HG03565 (cell line): Measurements from ENCODE around the gene NGDN.
"Not testable (repeated sequence)": the region's sequence is repeated elsewhere in the genome, so short reads cannot be mapped to it uniquely, and the experiment has no call there.

Experiments
- ATAC-seq: cut with Tn5 transposase; IDR thresholded peaks from one replicate; pipeline ENCODE4 v1.9.1; 2021; ENCODE audit warnings: mild to moderate bottlenecking, moderate library complexity; ENCODE audit not compliant: unreplicated experiment

NGDN gene

GRCh38 chr14:23438101-23438971, 31.2 kb upstream of the NGDN start:
- ATAC-seq: no peak

DNA sequence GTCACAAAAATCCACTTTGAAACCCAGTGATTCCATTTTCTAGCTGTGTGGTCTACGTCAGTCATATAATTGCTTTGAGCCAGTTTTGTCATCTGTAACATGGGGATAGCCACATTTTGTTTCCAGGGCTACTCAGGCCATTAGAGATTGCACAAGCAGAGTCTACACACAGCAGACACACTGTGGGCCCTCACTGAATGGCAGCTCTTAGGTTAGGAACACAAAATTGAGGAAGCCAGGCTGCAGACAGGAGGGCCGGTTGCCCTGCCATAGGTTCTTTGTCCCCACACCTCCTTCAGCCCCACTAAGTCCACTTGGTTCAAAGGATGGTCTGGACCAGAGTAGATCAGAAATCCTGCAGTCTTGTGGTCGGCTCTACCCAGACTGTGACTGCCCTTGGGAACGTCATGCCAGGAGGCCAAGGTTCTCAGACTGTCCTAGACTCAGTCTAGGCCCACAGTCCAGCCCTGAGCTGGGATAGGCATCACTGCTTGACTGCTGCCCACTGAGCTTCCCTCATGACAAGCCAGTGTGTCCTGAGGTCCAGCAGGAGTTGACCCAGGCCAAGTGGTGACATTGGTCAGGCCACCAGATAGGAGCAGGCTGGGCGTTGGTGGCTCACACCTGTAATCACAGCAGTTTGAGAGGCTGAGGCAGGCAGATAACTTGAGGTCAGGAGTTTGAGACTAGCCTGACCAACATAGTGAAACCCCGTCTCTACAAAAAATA, 30.2 kb upstream of the NGDN start:
- no peak for ATAC-seq

- no peak for ATAC-seq
These were observed 28.4 kb upstream of the NGDN start for GRCh38 chr14:23441076-23441475.

DNA sequence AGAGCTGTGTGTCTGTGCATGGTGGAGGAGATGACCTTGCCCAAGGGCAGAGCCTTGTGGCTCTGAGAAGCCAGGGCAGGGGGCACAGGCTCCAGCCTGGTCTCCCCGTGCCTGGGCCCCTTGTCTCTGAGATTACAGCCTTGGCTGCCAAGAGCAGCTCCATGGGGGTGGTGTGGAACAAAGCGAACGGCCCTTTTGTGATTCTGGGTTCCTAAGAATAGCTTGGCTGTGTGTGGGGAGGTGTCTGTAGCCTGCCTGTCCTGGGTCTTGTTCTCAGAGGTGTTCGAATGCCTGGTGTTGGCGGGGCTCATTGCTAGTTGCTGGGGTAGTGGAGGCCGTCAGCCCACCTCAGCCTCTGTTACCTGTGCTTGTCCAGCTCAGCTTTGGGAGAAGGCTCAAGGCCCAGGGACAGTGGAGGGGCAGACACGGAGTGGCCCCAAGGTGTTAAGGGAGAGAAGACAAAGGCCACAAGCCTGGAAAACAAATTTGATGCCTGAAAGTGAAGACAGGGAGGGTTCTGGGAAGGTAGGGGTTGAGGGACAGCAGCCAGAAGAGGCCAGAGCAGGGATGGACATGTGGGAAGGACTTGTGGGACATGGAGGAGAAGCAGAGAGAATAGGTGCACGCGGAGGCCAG, 26.7 kb upstream of the NGDN start:
- no peak for ATAC-seq

DNA sequence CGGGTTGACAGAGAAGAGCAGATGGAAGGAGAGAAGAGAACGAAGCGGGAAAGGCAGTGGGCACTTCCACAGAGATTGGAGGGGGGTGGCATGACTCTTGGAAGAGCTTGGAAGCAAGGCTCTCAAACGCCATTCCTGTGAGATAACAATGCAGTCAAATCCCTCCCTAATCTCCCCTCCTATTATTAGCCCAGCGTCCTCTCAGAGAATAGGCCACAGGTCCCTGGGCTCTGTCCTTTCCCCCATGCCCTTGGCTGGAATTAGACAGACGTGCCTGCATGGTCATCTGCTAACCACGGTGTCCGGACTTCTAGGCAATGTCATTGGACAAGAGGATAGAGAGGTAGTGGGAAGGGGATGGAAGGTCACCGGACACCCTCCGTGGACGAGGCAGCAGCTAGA, 26.1 kb upstream of the NGDN start:
- no peak for ATAC-seq

DNA sequence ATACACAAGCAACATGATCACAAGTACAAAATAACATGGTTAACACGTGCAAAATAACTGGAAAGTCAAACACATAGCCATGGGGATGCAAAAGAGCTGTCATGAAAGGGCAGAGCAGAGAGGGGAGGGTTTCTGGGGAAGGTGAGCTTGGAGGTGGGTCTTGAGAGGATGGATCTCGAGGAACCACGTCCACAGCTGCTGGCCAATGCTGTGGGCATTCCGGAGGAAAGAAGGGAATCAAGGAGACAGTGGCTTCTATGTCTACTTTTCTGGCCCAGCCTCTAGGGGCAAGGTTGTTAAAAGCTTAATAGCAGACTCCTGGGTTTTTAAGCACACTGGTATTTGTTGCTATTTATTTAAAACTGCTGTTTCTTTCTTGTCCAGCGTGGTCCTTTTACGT, 25.6 kb upstream of the NGDN start:
- ATAC-seq: no peak

DNA sequence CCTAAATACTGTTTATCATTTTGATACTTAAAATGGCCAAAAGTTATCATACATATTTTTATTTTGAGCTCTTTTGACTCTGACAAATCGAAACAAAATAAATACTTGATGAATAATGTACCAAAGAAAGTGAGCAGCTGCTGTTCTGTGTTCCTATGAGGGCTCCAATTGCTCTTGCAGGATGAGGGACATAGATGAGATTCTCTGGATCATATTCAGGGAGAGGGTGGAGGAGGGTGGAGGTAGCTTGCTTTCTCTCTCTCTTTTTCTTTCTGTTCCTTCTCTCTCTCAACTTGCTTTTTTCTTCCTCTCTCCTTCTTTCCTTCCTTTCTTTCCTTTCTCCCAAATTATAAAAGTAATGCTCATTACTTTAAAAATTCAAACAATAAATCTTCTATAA, 25.2 kb upstream of the NGDN start:
- ATAC-seq: no peak

DNA sequence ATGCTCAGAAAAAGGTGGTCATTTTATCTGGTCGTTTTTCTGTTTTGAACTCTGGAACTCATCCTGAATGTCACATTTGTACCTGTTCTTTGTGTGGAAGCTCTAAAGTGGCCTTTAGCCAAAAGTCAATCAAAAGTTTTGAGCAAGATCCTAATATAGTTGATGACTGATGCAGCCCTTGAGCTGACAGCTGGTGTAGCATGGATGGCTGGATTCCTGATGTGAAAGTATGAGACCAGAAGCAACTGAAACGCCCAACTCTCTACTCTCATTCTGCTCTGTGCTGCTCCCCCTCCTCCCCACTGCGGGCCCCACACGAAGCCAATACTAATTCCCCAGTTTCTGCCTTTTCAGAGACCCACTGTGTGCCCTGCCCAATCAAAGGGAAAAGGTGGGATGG, 23.7 kb upstream of the NGDN start:
- ATAC-seq: no peak

- no peak for ATAC-seq
These were observed 23.1 kb upstream of the NGDN start for GRCh38 chr14:23446291-23446851.

GRCh38 chr14:23447361-23448350, 21.8 kb upstream of the NGDN start:
- ATAC-seq: no peak

DNA sequence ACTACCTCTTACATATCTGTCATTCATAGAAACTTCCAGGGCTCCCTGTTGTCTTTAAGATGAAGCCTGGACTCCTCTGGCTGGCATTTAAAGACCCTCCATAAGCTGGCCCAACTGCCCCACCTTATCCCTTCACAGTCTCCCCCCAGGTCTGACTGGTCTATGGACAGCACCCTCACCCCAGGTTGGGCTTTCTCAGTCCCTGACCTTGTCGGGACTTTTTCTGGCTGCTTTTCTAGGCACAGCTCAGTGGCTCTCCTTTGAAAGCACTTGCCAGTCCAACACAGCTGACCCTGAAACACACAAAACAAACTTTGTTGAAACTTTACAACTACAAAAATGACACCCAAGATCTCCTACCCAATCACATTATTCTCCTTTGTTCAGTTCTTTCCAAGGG, 20.2 kb upstream of the NGDN start:
- ATAC-seq: no peak

DNA sequence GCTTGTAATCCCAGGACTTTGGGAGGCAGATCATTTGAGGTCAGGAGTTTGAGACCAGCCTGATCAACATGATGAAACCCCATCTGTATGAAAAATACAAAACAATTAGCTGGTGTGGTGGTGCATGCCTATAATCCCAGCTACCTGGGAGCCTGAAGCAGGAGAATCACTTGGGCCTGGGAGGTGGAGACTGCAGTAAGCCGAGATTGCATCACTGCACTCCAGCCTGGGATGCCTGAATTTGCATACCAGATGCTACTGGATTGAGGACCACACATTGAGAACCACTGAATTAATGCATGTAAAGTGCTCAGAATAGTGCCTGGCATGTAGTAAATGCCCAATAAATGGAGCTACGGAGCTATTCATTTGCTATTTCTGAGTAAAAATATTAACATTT, 19.1 kb upstream of the NGDN start:
- no peak for ATAC-seq

DNA sequence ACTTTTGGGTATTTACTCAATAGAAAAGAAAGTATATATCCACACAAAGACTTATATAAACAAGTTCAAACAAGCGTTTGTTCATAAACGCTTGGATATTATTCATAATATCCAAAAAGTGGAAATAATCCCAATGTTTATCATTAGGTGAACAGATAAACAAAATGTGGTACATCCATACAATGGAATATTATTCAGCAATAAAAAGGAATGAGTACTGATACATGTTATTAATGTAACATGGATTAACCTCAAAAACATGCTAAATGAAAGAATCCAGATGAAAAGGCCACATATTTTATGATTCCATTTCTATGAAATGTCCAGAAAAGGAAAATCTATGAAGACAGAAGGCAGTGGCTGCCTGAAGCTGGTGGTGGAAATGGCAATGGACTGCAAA, 17.3 kb upstream of the NGDN start:
- no peak for ATAC-seq

GRCh38 chr14:23454445-23454856, 15.1 kb upstream of the NGDN start:
- ATAC-seq: no peak

DNA sequence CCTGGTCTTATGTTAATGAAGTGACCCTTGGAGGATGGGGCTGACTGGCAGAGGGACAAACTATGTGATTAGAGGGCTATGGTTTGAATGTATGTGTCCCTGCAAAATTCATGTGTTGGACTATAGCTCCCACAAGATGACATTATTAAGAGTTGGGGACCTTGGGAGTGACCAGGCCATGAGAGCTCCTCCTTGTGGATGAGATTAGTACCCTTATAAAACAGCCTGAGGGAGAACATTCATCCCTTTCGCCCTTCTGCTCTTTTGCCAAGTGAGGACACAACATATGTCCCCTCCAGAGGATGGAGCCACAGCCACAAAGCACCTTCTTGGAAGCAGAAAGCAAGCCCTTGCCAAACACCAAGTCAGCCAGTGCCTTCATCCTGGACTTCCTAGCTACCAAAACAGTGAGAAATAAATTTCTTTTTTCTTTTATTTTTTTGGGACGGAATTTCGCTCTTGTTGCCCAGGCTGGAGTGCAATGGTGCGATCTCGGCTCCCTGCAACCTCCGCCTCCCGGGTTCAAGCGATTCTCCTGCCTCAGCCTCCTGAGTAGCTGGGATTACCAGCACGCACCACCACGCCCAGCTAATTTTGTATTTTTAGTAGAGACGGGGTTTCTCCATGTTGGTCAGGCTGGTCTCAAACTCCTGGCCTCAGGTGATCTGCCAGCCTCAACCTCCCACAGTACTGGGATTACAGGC, 12.5 kb upstream of the NGDN start:
- ATAC-seq: not testable (repeated sequence)

DNA sequence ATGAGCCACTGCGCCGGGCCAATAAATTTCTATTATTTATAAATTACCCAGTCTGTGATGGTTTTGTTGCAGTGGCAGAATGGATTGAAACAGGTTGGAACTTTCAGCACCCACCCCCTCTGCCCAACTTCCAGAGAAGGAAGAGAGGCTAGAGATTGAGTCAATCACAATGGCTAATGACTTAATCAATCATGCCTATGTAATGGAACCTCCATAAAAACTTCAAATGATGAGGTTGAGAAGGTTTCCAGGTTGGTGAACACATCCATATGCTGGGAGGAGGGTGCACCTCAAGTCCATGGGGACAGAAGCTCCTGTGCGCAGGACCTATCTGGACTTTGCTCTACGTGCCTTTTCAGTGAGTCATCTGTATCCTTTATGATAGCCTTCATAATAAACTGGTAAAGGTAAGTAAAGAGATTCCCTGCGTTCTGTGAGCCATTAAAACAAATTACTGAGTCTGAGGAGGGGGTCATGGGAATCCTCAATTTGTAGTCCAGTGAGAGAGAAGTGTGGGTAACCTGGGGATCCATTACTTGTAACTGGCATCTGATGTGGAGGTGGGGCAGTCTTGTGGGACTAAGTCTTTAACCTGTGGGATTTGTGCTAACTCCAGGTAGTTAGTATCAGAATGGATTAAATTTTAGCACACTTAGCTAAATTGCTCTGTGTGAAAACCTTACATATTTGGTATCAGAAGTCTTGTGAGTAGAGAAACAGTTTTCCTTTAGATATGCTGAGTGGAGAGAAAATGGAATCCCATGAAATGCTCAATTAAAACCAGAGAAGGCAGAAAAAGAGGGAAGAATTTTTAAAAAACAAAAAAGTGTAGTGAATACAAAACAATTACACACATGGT, 11.7 kb upstream of the NGDN start:
- no peak for ATAC-seq

DNA sequence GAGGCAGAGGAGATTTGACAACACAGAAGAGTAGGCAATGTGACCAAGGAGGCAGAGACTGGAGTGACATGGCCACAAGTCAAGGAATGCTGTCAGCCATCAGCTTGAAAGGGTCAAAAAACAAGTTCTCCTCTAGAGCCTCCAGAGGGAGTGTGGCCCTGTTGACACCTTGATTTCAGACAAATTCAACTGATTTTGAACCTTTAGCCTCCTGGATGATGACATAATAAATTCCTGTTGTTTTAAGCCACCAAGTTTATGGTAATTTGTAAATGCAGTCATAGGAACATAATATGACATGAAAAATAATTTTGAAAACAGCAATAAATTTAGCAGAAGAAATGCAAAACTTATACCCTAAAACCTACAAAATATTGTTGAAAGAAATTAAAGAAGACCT, 8.5 kb upstream of the NGDN start:
- ATAC-seq: no peak

DNA sequence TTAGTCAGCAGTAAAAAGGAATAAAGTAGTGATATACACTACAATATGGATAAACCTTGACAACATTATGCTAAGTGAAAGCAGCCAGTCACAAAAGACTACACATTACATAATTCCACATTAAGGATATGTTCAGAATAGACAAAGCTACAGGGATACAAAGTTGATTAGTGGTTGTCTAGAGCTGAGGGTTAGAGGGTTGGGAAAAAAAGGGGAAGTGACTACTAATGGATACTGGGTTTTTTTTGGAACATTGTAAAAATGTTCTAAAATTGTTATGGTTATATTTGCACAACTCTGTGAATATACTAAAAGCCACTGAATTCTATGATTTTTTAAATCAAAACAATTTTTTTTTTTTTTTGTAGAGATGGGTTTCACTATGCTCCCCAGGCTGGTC, 4.8 kb upstream of the NGDN start:
- ATAC-seq: no peak

GRCh38 chr14:23465261-23465660, 4.2 kb upstream of the NGDN start:
- ATAC-seq: no peak
